GM12878 (cell line): ENCODE data around the gene ASAP2. TPM values are rescaled to one million over a fixed set of nuclear protein-coding genes. Genes with fewer than 3 reads are reported as not detected.

Experiments used
- ATAC-seq: fragments of 200-7000 bp; cut with Tn5 transposase; 3 replicates; pipeline ENCODE4 v1.9.1; 2020; ENCODE audit warnings: mild to moderate bottlenecking, moderate library complexity
- BruUV-seq: library from RNA; stranded (reverse); fragments of 400-500 nt; replicated peaks from 2 replicates; lab custom pipeline; 2021; lab: Mats Ljungman, UMichigan
- CTCF ChIA-PET: fragments of 300-600 bp; sonication (Branson Sonifier 250); formaldehyde crosslinking; extraction: SDS; loops from one replicate; lab custom pipeline; 2021; ENCODE audit warnings: inconsistent platforms; lab: Yijun Ruan, JAX
- POLR2A ChIA-PET: fragments of 350-600 bp; formaldehyde crosslinking; extraction: SDS; loops from one replicate; lab custom pipeline; 2021; ENCODE audit warnings: inconsistent platforms; lab: Charles Lee
- RAD21 ChIA-PET: fragments of 300-600 bp; sonication (Branson Sonifier 250); formaldehyde crosslinking; loops from one replicate; lab custom pipeline; 2023; ENCODE audit warnings: antibody characterized with exemption; ENCODE audit not compliant: unreplicated experiment; lab: Charles Lee
- SMC1A ChIA-PET: fragments of 300-600 bp; sonication (Branson Sonifier 250); formaldehyde crosslinking; loops from one replicate; lab custom pipeline; 2023; ENCODE audit not compliant: unreplicated experiment, uncharacterized antibody; lab: Charles Lee
- DNase-seq: peaks from one replicate; pipeline ENCODE4 v3.0.0-alpha.2; 2011; ENCODE audit warnings: low read depth, low spot score
- FAIRE-seq: peaks from 3 replicates; lab custom pipeline; 2011; peaks lifted over from hg19 to GRCh38; lab: Jason Lieb, UNC
- H2AFZ ChIP-seq: 2 replicates; pipeline ENCODE4 v1.6.0; 2011; ENCODE audit warnings: low read depth, low read length, control low read depth; ENCODE audit not compliant: control insufficient read depth
- H3K27ac ChIP-seq: 2 replicates; pipeline ENCODE4 v1.5.1; 2011; ENCODE audit warnings: control low read depth; ENCODE audit not compliant: control insufficient read depth, insufficient read depth
- H3K27me3 ChIP-seq, 2 experiments: replicated peaks in 1 of 2; 2 replicates each; pipeline versions ENCODE4 v1.6.0 to v1.6.1; 2011; ENCODE audit warnings: low read length in 1 of 2; ENCODE audit not compliant: control insufficient read depth in 2 of 2, insufficient read depth in 2 of 2
- H3K36me3 ChIP-seq, 2 experiments: 2 replicates each; pipeline ENCODE4 v1.5.1; 2011; ENCODE audit warnings: low read length in 1 of 2; ENCODE audit not compliant: control insufficient read depth in 2 of 2, insufficient read depth in 2 of 2
- H3K4me1 ChIP-seq: 2 replicates; pipeline ENCODE4 v1.6.1; 2011; ENCODE audit warnings: mild to moderate bottlenecking, low read length, moderate library complexity, mixed read lengths; ENCODE audit not compliant: control insufficient read depth, insufficient read depth
- H3K4me2 ChIP-seq: 2 replicates; pipeline ENCODE4 v1.6.0; 2011; ENCODE audit warnings: control low read depth; ENCODE audit not compliant: control insufficient read depth, insufficient read depth
- H3K4me3 ChIP-seq: fragments of 200-600 bp; sonication (generic); 2 replicates; pipeline ENCODE4 v1.5.1; 2016
- H3K79me2 ChIP-seq: 2 replicates; pipeline ENCODE4 v1.6.0; 2011; ENCODE audit warnings: low read length; ENCODE audit not compliant: control insufficient read depth, insufficient read depth
- H3K9ac ChIP-seq: 2 replicates; pipeline ENCODE4 v1.8.0; 2011; ENCODE audit warnings: low read length, control low read depth, mixed read lengths; ENCODE audit not compliant: control insufficient read depth, insufficient read depth
- H3K9me3 ChIP-seq: replicated peaks from 3 replicates; pipeline ENCODE4 v1.5.1; 2011; ENCODE audit warnings: mild to moderate bottlenecking, low read length; ENCODE audit not compliant: control insufficient read depth, insufficient read depth
- H4K20me1 ChIP-seq: 2 replicates; pipeline ENCODE4 v1.6.0; 2011; ENCODE audit not compliant: control insufficient read depth, insufficient read depth
- BCLAF1 ChIP-seq: fragments of 450-650 bp; IDR thresholded peaks from 2 replicates; pipeline ENCODE4 v1.6.1; 2017; ENCODE audit warnings: antibody characterized with exemption, mild to moderate bottlenecking, moderate library complexity
- CBX3 ChIP-seq: fragments of 200-600 bp; sonication (generic); IDR thresholded peaks from 2 replicates; pipeline ENCODE4 v1.6.1; 2016; ENCODE audit warnings: low read depth, borderline replicate concordance
- CEBPB ChIP-seq, 2 experiments: fragments of 150-350 bp in 1 of 2; IDR thresholded peaks; 2 replicates each; pipeline ENCODE4 v1.6.1; 2012 to 2014; ENCODE audit warnings: low read depth in 2 of 2, low read length in 2 of 2, borderline replicate concordance in 1 of 2, inconsistent platforms in 1 of 2
- CREM ChIP-seq: IDR thresholded peaks from 2 replicates; pipeline ENCODE4 v1.6.1; 2014; ENCODE audit warnings: antibody characterized with exemption, low read depth
- CTCF ChIP-seq, 3 experiments: IDR thresholded peaks in 2 of 3; conservative IDR thresholded peaks in 1 of 3; 2 replicates each; pipeline ENCODE4 v1.5.1; 2011; ENCODE audit warnings: low read depth in 3 of 3, low read length in 3 of 3, mild to moderate bottlenecking in 3 of 3, control low read depth in 2 of 3, moderate library complexity in 2 of 3, inconsistent platforms in 1 of 3, mixed read lengths in 1 of 3; ENCODE audit not compliant: control insufficient read depth in 2 of 3, insufficient read depth in 1 of 3; ENCODE audit errors: extremely low read depth in 1 of 3
- IRF3 ChIP-seq: fragments of 450-650 bp; IDR thresholded peaks from 2 replicates; pipeline ENCODE4 v1.6.1; 2014; ENCODE audit warnings: mild to moderate bottlenecking
- REST ChIP-seq: IDR thresholded peaks from 2 replicates; pipeline ENCODE4 v1.6.1; 2012; ENCODE audit warnings: mild to moderate bottlenecking, low read depth, low read length
- RFX5 ChIP-seq: IDR thresholded peaks from 2 replicates; pipeline ENCODE4 v1.6.1; 2011; ENCODE audit warnings: low read depth, low read length, improper control_type of control experiment
- WGBS: methylation state at CpG from one replicate; pipeline ENCODE4 v1.1.6; 2016; ENCODE audit warnings: low lambda C conversion rate; ENCODE audit not compliant: insufficient replicate concordance, insufficient coverage; ENCODE audit errors: missing lambda C conversion rate; 5-methylcytosine and 5-hydroxymethylcytosine counted together
- in situ Hi-C: fragments of 300-500 bp; cut with MboI; formaldehyde crosslinking; loops from 9 replicates; pipeline ENCODE4 v1.14.3; 2018; ENCODE audit warnings: mixed read lengths
- intact Hi-C: fragments of 100-400 bp; cut with micrococcal nuclease; formaldehyde crosslinking; loops from one replicate; pipeline ENCODE4 v1.14.2; 2022; ENCODE audit not compliant: unreplicated experiment
- polyA plus RNA-seq, 11 experiments: library from polyadenylated mRNA; depleted of rRNA in 4 of 11; unstranded in 6 of 11; stranded (reverse) in 5 of 11; fragments of >200 nt; fragmentation: Nextera tagmentation in 4 of 11; fragmentation: Illumina TruSeq in 1 of 11; extraction: Ambion mirVana in 4 of 11; extraction: Trizol in 1 of 11; gene quantifications; 1 replicate in 1 of 11; 2 replicates in 10 of 11; pipeline versions ENCODE4 v1.2.1 to v1.2.3, GENCODE V29; 2011 to 2016; ENCODE audit warnings: inconsistent platforms in 2 of 11, missing spikeins in 2 of 11, low read depth in 1 of 11
- total RNA-seq, 4 experiments: library from RNA; depleted of rRNA in 3 of 4; stranded (reverse); fragments of >200 nt in 3 of 4; fragmentation: Illumina TruSeq in 1 of 4; extraction: Trizol in 1 of 4; gene quantifications; 2 replicates each; pipeline versions ENCODE4 v1.2.1 to v1.2.3, GENCODE V29; 2013 to 2021

The ASAP2 gene
- total and polyA plus RNA-seq, 10 of the 15 experiments (the other 5 are each of a cell fraction or from before 2014, with no cell fraction given) = 0.05 to 0.27 (median 0.07) TPM; not detected in 4

GRCh38 chr2:9416962-9417316, 210.3 kb downstream of the ASAP2 start:
- H3K9ac ChIP-seq = no peak overlapping the region

More at GRCh38 chr2:9416962-9417316, 210.3 kb downstream of the ASAP2 start:
- H3K27me3 ChIP-seq = no peaks in the 10 kb centered on the region
- no peaks in the 10 kb centered on the region for H3K9me3 ChIP-seq
- H3K79me2 ChIP-seq = peaks cover 23% of the 10 kb centered on the region
- H4K20me1 ChIP-seq = no peaks in the 10 kb centered on the region
- no peak overlapping the region for H3K27ac ChIP-seq
- CTCF ChIA-PET = interaction anchor here (0.6 kb wide), 1 partner anchor 14 kb away, joined by 4 read pairs; no protein-coding TSS in a partner anchor
- in situ Hi-C loops (no loop called here), intact Hi-C loops (no loop called here)
- DNase-seq = no peak
- H3K36me3 ChIP-seq = peaks cover 0 to under 1% of the 10 kb centered on the region in 2 experiments; a peak in 2 of 4 replicates
- SMC1A ChIA-PET = interaction anchor here (1.3 kb wide), 1 partner anchor 15 kb away, joined by 3 read pairs; no protein-coding TSS in a partner anchor
- TF ChIP-seq RFX5 (no peak), CEBPB (IDR thresholded peaks at IDR 0.05; ENCODE audit: borderline replicate concordance in 1 of 2, low read depth in 2 of 2, low read length in 2 of 2) (no peak), IRF3 (no peak), BCLAF1 (no peak), REST (no peak), CBX3 (no peak), CREM (no peak), CTCF (IDR thresholded peaks at IDR 0.05 in 2 of 3, conservative IDR thresholded peaks at IDR 0.05 in 1 of 3; ENCODE audit: control insufficient read depth in 2 of 3, extremely low read depth in 1 of 3, insufficient read depth in 1 of 3, low read depth in 3 of 3, low read length in 3 of 3) (no peak)
- RAD21 ChIA-PET = no interaction called here
- POLR2A ChIA-PET = interaction anchor here (0.6 kb wide), 1 partner anchor 134 kb away, joined by 4 read pairs; no protein-coding TSS in a partner anchor
- H3K4me1 ChIP-seq = peaks cover 9% of the 10 kb centered on the region
- ATAC-seq = no peak
- BruUV-seq = no TSS peak
- no peak overlapping the region for H3K4me3 ChIP-seq
- WGBS = 98% methylated on average over 7 of the region's 7 CpGs
- no peak overlapping the region for H3K4me2 ChIP-seq
- H2AFZ ChIP-seq = no peak overlapping the region
- no peak for FAIRE-seq
